Mucosa of stomach (tissue), 1 donor: ENCODE measurements around the gene CTLA4.
"Not testable (repeated sequence)": the region's sequence is repeated elsewhere in the genome, so short reads cannot be mapped to it uniquely, and the experiment has no call there.

Experiments
- H3K27me3 ChIP-seq: one replicate; pipeline ENCODE4 v1.7.0; 2013; ENCODE audit warnings: mild to moderate bottlenecking, low read length; ENCODE audit not compliant: control insufficient read depth, insufficient read depth
- H3K36me3 ChIP-seq: one replicate; pipeline ENCODE4 v1.7.0; 2013; ENCODE audit warnings: low read length; ENCODE audit not compliant: control insufficient read depth, insufficient read depth
- H3K4me1 ChIP-seq: one replicate; pipeline ENCODE4 v1.7.0; 2013; ENCODE audit warnings: mild to moderate bottlenecking, low read length; ENCODE audit not compliant: control insufficient read depth, insufficient read depth
- H3K4me3 ChIP-seq: one replicate; pipeline ENCODE4 v1.7.0; 2013; ENCODE audit warnings: low read length
- H3K9ac ChIP-seq: one replicate; pipeline ENCODE4 v1.7.0; 2013; ENCODE audit warnings: mild to moderate bottlenecking, low read length, moderate library complexity
- H3K9me3 ChIP-seq: one replicate; pipeline ENCODE4 v1.7.0; 2013; ENCODE audit warnings: mild to moderate bottlenecking, low read length, moderate library complexity; ENCODE audit not compliant: control insufficient read depth
- donor health status: Pancreatic carcinoma.

Gene CTLA4

GRCh38 chr2:203878063-203878462 is 10.5 kb downstream of the CTLA4 start:
- Histone ChIP-seq H3K36me3 (no peaks in the 10 kb centered on the region), H3K9ac (no peak overlapping the region), H3K4me3 (no peak overlapping the region), H3K27me3 (no peaks in the 10 kb centered on the region), H3K9me3 (no peaks in the 10 kb centered on the region), H3K4me1 (peaks cover 16% of the 10 kb centered on the region)

GRCh38 chr2:203880557-203881125 is 13.1 kb downstream of the CTLA4 start:
- Histone ChIP-seq H3K36me3 (no peaks in the 10 kb centered on the region), H3K4me3 (no peak overlapping the region), H3K9ac (no peak overlapping the region), H3K27me3 (no peaks in the 10 kb centered on the region), H3K9me3 (no peaks in the 10 kb centered on the region), H3K4me1 (peaks cover 16% of the 10 kb centered on the region)

GRCh38 chr2:203881185-203881584 is 13.6 kb downstream of the CTLA4 start:
- not testable (repeated sequence) for H3K36me3 ChIP-seq

GRCh38 chr2:203882551-203882950 is 15.0 kb downstream of the CTLA4 start:
- H3K27me3 ChIP-seq: no peaks in the 10 kb centered on the region
- H3K4me3 ChIP-seq: no peak overlapping the region
- H3K4me1 ChIP-seq: peaks cover 16% of the 10 kb centered on the region
- H3K9me3 ChIP-seq: no peaks in the 10 kb centered on the region
- no peak overlapping the region for H3K9ac ChIP-seq
- no peaks in the 10 kb centered on the region for H3K36me3 ChIP-seq

More at GRCh38 chr2:203881185-203881584, 13.6 kb downstream of the CTLA4 start:
- not testable (repeated sequence) for H3K4me3 ChIP-seq, H3K9ac ChIP-seq, H3K27me3 ChIP-seq, H3K9me3 ChIP-seq
- H3K4me1 ChIP-seq: peaks cover 16% of the 10 kb centered on the region

- Histone ChIP-seq H3K36me3 (no peaks in the 10 kb centered on the region), H3K27me3 (no peaks in the 10 kb centered on the region), H3K4me1 (peaks cover 6% of the 10 kb centered on the region), H3K4me3 (no peak overlapping the region), H3K9ac (no peak overlapping the region), H3K9me3 (no peaks in the 10 kb centered on the region)
These were observed 19.1 kb downstream of the CTLA4 start for GRCh38 chr2:203886661-203887151.

GRCh38 chr2:203887677-203888076 is 20.1 kb downstream of the CTLA4 start:
- H3K9me3 ChIP-seq: no peaks in the 10 kb centered on the region
- H3K4me3 ChIP-seq: no peak overlapping the region
- H3K9ac ChIP-seq: no peak overlapping the region
- no peaks in the 10 kb centered on the region for H3K36me3 ChIP-seq
- H3K4me1 ChIP-seq: peaks cover 4% of the 10 kb centered on the region
- H3K27me3 ChIP-seq: no peaks in the 10 kb centered on the region

- Histone ChIP-seq H3K4me1 (peaks cover 4% of the 10 kb centered on the region), H3K4me3 (no peak overlapping the region), H3K9ac (no peak overlapping the region), H3K27me3 (no peaks in the 10 kb centered on the region), H3K9me3 (no peaks in the 10 kb centered on the region), H3K36me3 (no peaks in the 10 kb centered on the region)
These were observed 22.0 kb downstream of the CTLA4 start for GRCh38 chr2:203889542-203889941.

- no peak overlapping the region for H3K9ac ChIP-seq
- peaks cover 4% of the 10 kb centered on the region for H3K4me1 ChIP-seq
- H3K36me3 ChIP-seq: no peaks in the 10 kb centered on the region
- no peaks in the 10 kb centered on the region for H3K9me3 ChIP-seq
- H3K4me3 ChIP-seq: no peak overlapping the region
- no peaks in the 10 kb centered on the region for H3K27me3 ChIP-seq
These were observed 22.4 kb downstream of the CTLA4 start for GRCh38 chr2:203889944-203890343.

- Histone ChIP-seq H3K4me1 (peaks cover 4% of the 10 kb centered on the region), H3K9ac (no peak overlapping the region), H3K36me3 (no peaks in the 10 kb centered on the region), H3K9me3 (no peaks in the 10 kb centered on the region), H3K27me3 (no peaks in the 10 kb centered on the region), H3K4me3 (no peak overlapping the region)
These were observed 23.2 kb downstream of the CTLA4 start for GRCh38 chr2:203890733-203891132.

GRCh38 chr2:203891474-203891873 is 23.9 kb downstream of the CTLA4 start:
- no peak overlapping the region for H3K4me3 ChIP-seq
- H3K36me3 ChIP-seq: no peaks in the 10 kb centered on the region
- peaks cover 4% of the 10 kb centered on the region for H3K4me1 ChIP-seq

GRCh38 chr2:203892207-203892606 is 24.6 kb downstream of the CTLA4 start:
- no peaks in the 10 kb centered on the region for H3K9me3 ChIP-seq
- no peak overlapping the region for H3K9ac ChIP-seq
- H3K4me1 ChIP-seq: peaks cover 4% of the 10 kb centered on the region
- no peak overlapping the region for H3K4me3 ChIP-seq
- H3K36me3 ChIP-seq: no peaks in the 10 kb centered on the region
- no peaks in the 10 kb centered on the region for H3K27me3 ChIP-seq

More at GRCh38 chr2:203891474-203891873, 23.9 kb downstream of the CTLA4 start:
- H3K9ac ChIP-seq: no peak overlapping the region
- H3K27me3 ChIP-seq: no peaks in the 10 kb centered on the region
- H3K9me3 ChIP-seq: no peaks in the 10 kb centered on the region

GRCh38 chr2:203893401-203893800 is 25.8 kb downstream of the CTLA4 start:
- Histone ChIP-seq H3K9ac (no peak overlapping the region), H3K4me1 (no peaks in the 10 kb centered on the region), H3K27me3 (no peaks in the 10 kb centered on the region), H3K36me3 (no peaks in the 10 kb centered on the region), H3K9me3 (no peaks in the 10 kb centered on the region), H3K4me3 (no peak overlapping the region)

GRCh38 chr2:203893840-203894239 is 26.3 kb downstream of the CTLA4 start:
- Histone ChIP-seq H3K4me1 (no peaks in the 10 kb centered on the region), H3K9ac (no peak overlapping the region)

More at GRCh38 chr2:203893840-203894239, 26.3 kb downstream of the CTLA4 start:
- no peaks in the 10 kb centered on the region for H3K36me3 ChIP-seq
- H3K27me3 ChIP-seq: no peaks in the 10 kb centered on the region
- no peaks in the 10 kb centered on the region for H3K9me3 ChIP-seq
- no peak overlapping the region for H3K4me3 ChIP-seq
